HepG2 (cell line): ENCODE data around the gene AKAP8L.

Source experiments
- CAMTA2 ChIP-seq: sonication (generic); formaldehyde crosslinking; IDR thresholded peaks from 2 replicates; pipeline ENCODE4 v1.4.0; 2020; ENCODE audit warnings: mild to moderate bottlenecking, missing genetic modification reagents, borderline replicate concordance
- CBFB ChIP-seq: sonication (generic); formaldehyde crosslinking; IDR thresholded peaks from 2 replicates; pipeline ENCODE4 v1.4.0; 2020; ENCODE audit warnings: missing genetic modification reagents
- EZH2 ChIP-seq: conservative IDR thresholded peaks from 2 replicates; pipeline ENCODE4 v1.6.1; 2012; ENCODE audit warnings: mild to moderate bottlenecking, low read depth, low read length, moderate library complexity
- NBN ChIP-seq: fragments of 450-650 bp; conservative IDR thresholded peaks from 2 replicates; pipeline ENCODE4 v1.6.1; 2017
- POLR2A ChIP-seq, 2 experiments: IDR thresholded peaks; 2 replicates each; pipeline ENCODE4 v1.6.1; 2011; ENCODE audit warnings: low read depth in 2 of 2, low read length in 2 of 2, mild to moderate bottlenecking in 1 of 2, moderate library complexity in 1 of 2; ENCODE audit not compliant: insufficient read depth in 1 of 2
- POLR2AphosphoS5 ChIP-seq: IDR thresholded peaks from 2 replicates; pipeline ENCODE4 v1.6.1; 2012; ENCODE audit warnings: low read depth, low read length
- RBFOX2 ChIP-seq: fragments of 200-400 bp; formaldehyde crosslinking; IDR thresholded peaks from 2 replicates; pipeline ENCODE4 v1.6.1; 2017; ENCODE audit warnings: low read depth, mild to moderate bottlenecking, low read length
- ZNF543 ChIP-seq: sonication (generic); formaldehyde crosslinking; IDR thresholded peaks from 2 replicates; pipeline ENCODE4 v1.4.0; 2020; ENCODE audit warnings: mild to moderate bottlenecking, missing genetic modification reagents
- TF ChIP-seq, protein P1 (sequence below): sonication (generic); formaldehyde crosslinking; IDR thresholded peaks from 2 replicates; pipeline ENCODE4 v1.5.0; 2020; ENCODE audit warnings: mild to moderate bottlenecking, missing genetic modification reagents, moderate library complexity
- TF ChIP-seq, protein P2 (sequence below): sonication (generic); formaldehyde crosslinking; IDR thresholded peaks from 2 replicates; pipeline ENCODE4 v1.4.0; 2020; ENCODE audit warnings: mild to moderate bottlenecking, missing genetic modification reagents
- TF ChIP-seq, protein P3 (sequence below): sonication (generic); formaldehyde crosslinking; IDR thresholded peaks from 2 replicates; pipeline ENCODE4 v1.5.0; 2020; ENCODE audit warnings: mild to moderate bottlenecking, missing genetic modification reagents
- TF ChIP-seq, protein P4 (sequence below): sonication (generic); formaldehyde crosslinking; IDR thresholded peaks from 2 replicates; pipeline ENCODE4 v1.8.1; 2022; ENCODE audit warnings: mild to moderate bottlenecking, missing genetic modification reagents

DNA sequence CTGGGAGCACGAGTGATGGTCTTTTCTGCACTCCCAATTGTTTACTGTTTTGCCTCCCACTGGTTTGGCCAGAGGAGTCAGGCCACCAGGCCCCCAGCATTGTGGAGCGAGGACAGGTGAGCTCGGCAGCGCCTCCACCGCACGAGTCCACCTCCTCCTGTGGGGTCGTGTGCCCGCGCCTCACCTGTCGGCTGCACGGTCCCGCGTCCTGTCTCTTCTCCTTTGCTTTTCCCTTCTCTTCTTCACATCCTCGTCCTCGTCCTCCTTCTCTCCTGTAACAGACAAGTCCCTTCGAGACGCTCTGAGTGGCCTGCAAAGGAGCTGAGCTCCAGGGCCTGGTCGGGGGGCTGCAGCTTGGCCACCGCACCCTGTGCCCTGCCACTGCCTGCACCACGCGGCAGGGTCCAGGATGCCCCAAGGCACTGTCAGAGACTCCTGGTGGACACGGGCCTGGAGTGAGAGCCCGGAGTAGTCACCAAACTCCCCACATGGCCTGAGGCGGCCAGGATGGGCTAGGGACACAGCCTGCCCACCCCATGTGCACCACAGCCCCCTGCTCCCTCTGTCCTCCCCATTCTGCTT is 50.6 kb downstream of the AKAP8L start:
- TF ChIP-seq CAMTA2 (CRISPR knock-in tag) (no peak), POLR2AphosphoS5 (no peak), ZNF543 (CRISPR knock-in tag) (no peak), POLR2A (IDR thresholded peaks at IDR 0.05; ENCODE audit: insufficient read depth in 1 of 2, low read depth in 2 of 2, low read length in 2 of 2) (no peak), RBFOX2 (peak; percentile 37; the same call in 1 of the 2 replicates), EZH2 (no peak), NBN (no peak), CBFB (no peak)
- TF ChIP-seq, protein P1, sequence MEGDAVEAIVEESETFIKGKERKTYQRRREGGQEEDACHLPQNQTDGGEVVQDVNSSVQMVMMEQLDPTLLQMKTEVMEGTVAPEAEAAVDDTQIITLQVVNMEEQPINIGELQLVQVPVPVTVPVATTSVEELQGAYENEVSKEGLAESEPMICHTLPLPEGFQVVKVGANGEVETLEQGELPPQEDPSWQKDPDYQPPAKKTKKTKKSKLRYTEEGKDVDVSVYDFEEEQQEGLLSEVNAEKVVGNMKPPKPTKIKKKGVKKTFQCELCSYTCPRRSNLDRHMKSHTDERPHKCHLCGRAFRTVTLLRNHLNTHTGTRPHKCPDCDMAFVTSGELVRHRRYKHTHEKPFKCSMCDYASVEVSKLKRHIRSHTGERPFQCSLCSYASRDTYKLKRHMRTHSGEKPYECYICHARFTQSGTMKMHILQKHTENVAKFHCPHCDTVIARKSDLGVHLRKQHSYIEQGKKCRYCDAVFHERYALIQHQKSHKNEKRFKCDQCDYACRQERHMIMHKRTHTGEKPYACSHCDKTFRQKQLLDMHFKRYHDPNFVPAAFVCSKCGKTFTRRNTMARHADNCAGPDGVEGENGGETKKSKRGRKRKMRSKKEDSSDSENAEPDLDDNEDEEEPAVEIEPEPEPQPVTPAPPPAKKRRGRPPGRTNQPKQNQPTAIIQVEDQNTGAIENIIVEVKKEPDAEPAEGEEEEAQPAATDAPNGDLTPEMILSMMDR (CRISPR knock-in tag): no peak
- TF ChIP-seq, protein P2, sequence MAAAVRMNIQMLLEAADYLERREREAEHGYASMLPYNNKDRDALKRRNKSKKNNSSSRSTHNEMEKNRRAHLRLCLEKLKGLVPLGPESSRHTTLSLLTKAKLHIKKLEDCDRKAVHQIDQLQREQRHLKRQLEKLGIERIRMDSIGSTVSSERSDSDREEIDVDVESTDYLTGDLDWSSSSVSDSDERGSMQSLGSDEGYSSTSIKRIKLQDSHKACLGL (CRISPR knock-in tag): no peak
- TF ChIP-seq, protein P3, sequence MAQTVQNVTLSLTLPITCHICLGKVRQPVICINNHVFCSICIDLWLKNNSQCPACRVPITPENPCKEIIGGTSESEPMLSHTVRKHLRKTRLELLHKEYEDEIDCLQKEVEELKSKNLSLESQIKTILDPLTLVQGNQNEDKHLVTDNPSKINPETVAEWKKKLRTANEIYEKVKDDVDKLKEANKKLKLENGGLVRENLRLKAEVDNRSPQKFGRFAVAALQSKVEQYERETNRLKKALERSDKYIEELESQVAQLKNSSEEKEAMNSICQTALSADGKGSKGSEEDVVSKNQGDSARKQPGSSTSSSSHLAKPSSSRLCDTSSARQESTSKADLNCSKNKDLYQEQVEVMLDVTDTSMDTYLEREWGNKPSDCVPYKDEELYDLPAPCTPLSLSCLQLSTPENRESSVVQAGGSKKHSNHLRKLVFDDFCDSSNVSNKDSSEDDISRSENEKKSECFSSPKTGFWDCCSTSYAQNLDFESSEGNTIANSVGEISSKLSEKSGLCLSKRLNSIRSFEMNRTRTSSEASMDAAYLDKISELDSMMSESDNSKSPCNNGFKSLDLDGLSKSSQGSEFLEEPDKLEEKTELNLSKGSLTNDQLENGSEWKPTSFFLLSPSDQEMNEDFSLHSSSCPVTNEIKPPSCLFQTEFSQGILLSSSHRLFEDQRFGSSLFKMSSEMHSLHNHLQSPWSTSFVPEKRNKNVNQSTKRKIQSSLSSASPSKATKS (CRISPR knock-in tag): no peak
- TF ChIP-seq, protein P4, sequence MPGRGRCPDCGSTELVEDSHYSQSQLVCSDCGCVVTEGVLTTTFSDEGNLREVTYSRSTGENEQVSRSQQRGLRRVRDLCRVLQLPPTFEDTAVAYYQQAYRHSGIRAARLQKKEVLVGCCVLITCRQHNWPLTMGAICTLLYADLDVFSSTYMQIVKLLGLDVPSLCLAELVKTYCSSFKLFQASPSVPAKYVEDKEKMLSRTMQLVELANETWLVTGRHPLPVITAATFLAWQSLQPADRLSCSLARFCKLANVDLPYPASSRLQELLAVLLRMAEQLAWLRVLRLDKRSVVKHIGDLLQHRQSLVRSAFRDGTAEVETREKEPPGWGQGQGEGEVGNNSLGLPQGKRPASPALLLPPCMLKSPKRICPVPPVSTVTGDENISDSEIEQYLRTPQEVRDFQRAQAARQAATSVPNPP (CRISPR knock-in tag): no peak
